ENCODE measurements around the gene POLK.

Gene POLK

GRCh38 chr5:75536147-75536546 lies 24.5 kb downstream of the POLK start:
- Histone ChIP-seq H2AFZ (ENCODE audit: insufficient read depth, low read length, poor library complexity) (no peak overlapping the region), H2AK5ac (ENCODE audit: low read length) (no peak overlapping the region), H3K9me3 (ENCODE audit: insufficient read depth, low read depth, low read length) (no peaks in the 10 kb centered on the region), H3K79me2 (ENCODE audit: control insufficient read depth, insufficient read depth, low read length, poor library complexity) (no peaks in the 10 kb centered on the region), H4K8ac (ENCODE audit: low read depth, low read length) (no peak overlapping the region), H2BK120ac (ENCODE audit: insufficient read depth, low read length, poor library complexity) (no peak overlapping the region), H3K4me2 (ENCODE audit: low read length) (no peak overlapping the region), H3K18ac (ENCODE audit: low read length) (peak overlapping the region; percentile 53), H3K23ac (ENCODE audit: low read length) (no peak overlapping the region), H2BK5ac (ENCODE audit: low read depth, low read length, poor library complexity) (no peak overlapping the region), H2BK12ac (ENCODE audit: low read length) (no peak overlapping the region), H3K27ac (ENCODE audit: low read depth, low read length) (no peak overlapping the region), H3K79me1 (ENCODE audit: low read length) (no peaks in the 10 kb centered on the region), H4K91ac (ENCODE audit: low read depth, low read length) (no peak overlapping the region), H4K12ac (ENCODE audit: low read depth, low read length) (no peak overlapping the region), H3K4ac (ENCODE audit: low read depth, low read length) (no peak overlapping the region), H3K36me3 (ENCODE audit: control insufficient read depth in 1 of 2, insufficient read depth in 2 of 2, low read length in 2 of 2) (no peaks in the 10 kb centered on the region), H3K9ac (ENCODE audit: low read length) (no peak overlapping the region), H3K4me1 (ENCODE audit: control insufficient read depth in 1 of 2, insufficient read depth in 2 of 2, low read length in 2 of 2) (peaks cover 4 to 8% of the 10 kb centered on the region in 2 experiments), H3K14ac (ENCODE audit: low read length) (no peak overlapping the region), H3K4me3 (ENCODE audit: low read depth, low read length) (no peak overlapping the region), H3K27me3 (ENCODE audit: insufficient read depth, low read length) (no peaks in the 10 kb centered on the region)
- DNase-seq = no peak
- no CpG with 5 or more reads among the region's 3 CpGs for WGBS (ENCODE audit: extremely low coverage, insufficient coverage, insufficient read length)

- Histone ChIP-seq H3K4me2 (ENCODE audit: low read length) (no peak overlapping the region), H3K9me3 (ENCODE audit: insufficient read depth, low read depth, low read length) (no peaks in the 10 kb centered on the region), H3K36me3 (ENCODE audit: control insufficient read depth in 1 of 2, insufficient read depth in 2 of 2, low read length in 2 of 2) (no peaks in the 10 kb centered on the region), H3K4me1 (ENCODE audit: control insufficient read depth in 1 of 2, insufficient read depth in 2 of 2, low read length in 2 of 2) (peaks cover 4 to 8% of the 10 kb centered on the region in 2 experiments), H2BK12ac (ENCODE audit: low read length) (no peak overlapping the region), H4K91ac (ENCODE audit: low read depth, low read length) (no peak overlapping the region), H4K8ac (ENCODE audit: low read depth, low read length) (no peak overlapping the region), H4K12ac (ENCODE audit: low read depth, low read length) (no peak overlapping the region), H3K4ac (ENCODE audit: low read depth, low read length) (no peak overlapping the region), H2BK5ac (ENCODE audit: low read depth, low read length, poor library complexity) (no peak overlapping the region), H2AK5ac (ENCODE audit: low read length) (no peak overlapping the region), H3K27ac (ENCODE audit: low read depth, low read length) (no peak overlapping the region), H3K23ac (ENCODE audit: low read length) (no peak overlapping the region), H3K14ac (ENCODE audit: low read length) (no peak overlapping the region), H3K27me3 (ENCODE audit: insufficient read depth, low read length) (no peaks in the 10 kb centered on the region), H3K18ac (ENCODE audit: low read length) (no peak overlapping the region), H2AFZ (ENCODE audit: insufficient read depth, low read length, poor library complexity) (no peak overlapping the region), H3K4me3 (ENCODE audit: low read depth, low read length) (no peak overlapping the region), H2BK120ac (ENCODE audit: insufficient read depth, low read length, poor library complexity) (no peak overlapping the region), H3K79me1 (ENCODE audit: low read length) (no peaks in the 10 kb centered on the region), H3K79me2 (ENCODE audit: control insufficient read depth, insufficient read depth, low read length, poor library complexity) (no peaks in the 10 kb centered on the region), H3K9ac (ENCODE audit: low read length) (no peak overlapping the region)
- no peak for DNase-seq
- no CpG with 5 or more reads among the region's 6 CpGs for WGBS (ENCODE audit: extremely low coverage, insufficient coverage, insufficient read length)
Observed at GRCh38 chr5:75536694-75537360, 25.1 kb downstream of the POLK start.

GRCh38 chr5:75538211-75538610 lies 26.5 kb downstream of the POLK start:
- Histone ChIP-seq H3K79me1 (ENCODE audit: low read length) (no peaks in the 10 kb centered on the region), H3K27me3 (ENCODE audit: insufficient read depth, low read length) (no peaks in the 10 kb centered on the region), H3K36me3 (ENCODE audit: control insufficient read depth in 1 of 2, insufficient read depth in 2 of 2, low read length in 2 of 2) (no peaks in the 10 kb centered on the region), H2AFZ (ENCODE audit: insufficient read depth, low read length, poor library complexity) (no peak overlapping the region), H4K91ac (ENCODE audit: low read depth, low read length) (no peak overlapping the region), H3K4ac (ENCODE audit: low read depth, low read length) (no peak overlapping the region), H2BK5ac (ENCODE audit: low read depth, low read length, poor library complexity) (no peak overlapping the region), H3K4me1 (ENCODE audit: control insufficient read depth in 1 of 2, insufficient read depth in 2 of 2, low read length in 2 of 2) (peaks cover 4 to 8% of the 10 kb centered on the region in 2 experiments), H3K9ac (ENCODE audit: low read length) (no peak overlapping the region), H4K12ac (ENCODE audit: low read depth, low read length) (no peak overlapping the region), H3K14ac (ENCODE audit: low read length) (no peak overlapping the region), H3K23ac (ENCODE audit: low read length) (no peak overlapping the region), H2BK12ac (ENCODE audit: low read length) (no peak overlapping the region), H4K8ac (ENCODE audit: low read depth, low read length) (no peak overlapping the region), H3K9me3 (ENCODE audit: insufficient read depth, low read depth, low read length) (no peaks in the 10 kb centered on the region), H3K18ac (ENCODE audit: low read length) (no peak overlapping the region), H3K4me2 (ENCODE audit: low read length) (no peak overlapping the region), H3K79me2 (ENCODE audit: control insufficient read depth, insufficient read depth, low read length, poor library complexity) (no peaks in the 10 kb centered on the region), H2BK120ac (ENCODE audit: insufficient read depth, low read length, poor library complexity) (no peak overlapping the region), H3K4me3 (ENCODE audit: low read depth, low read length) (no peak overlapping the region), H2AK5ac (ENCODE audit: low read length) (no peak overlapping the region), H3K27ac (ENCODE audit: low read depth, low read length) (no peak overlapping the region)
- WGBS (ENCODE audit: extremely low coverage, insufficient coverage, insufficient read length) = no CpG with 5 or more reads among the region's 1 CpG
- DNase-seq = no peak

GRCh38 chr5:75545131-75545530 lies 33.4 kb downstream of the POLK start:
- H2BK5ac ChIP-seq (ENCODE audit: low read depth, low read length, poor library complexity) = no peak overlapping the region
- H3K36me3 ChIP-seq (ENCODE audit: control insufficient read depth in 1 of 2, insufficient read depth in 2 of 2, low read length in 2 of 2) = peaks cover 0 to 5% of the 10 kb centered on the region in 2 experiments
- no peak overlapping the region for H4K12ac ChIP-seq (ENCODE audit: low read depth, low read length)
- no peaks in the 10 kb centered on the region for H3K4me1 ChIP-seq (ENCODE audit: control insufficient read depth in 1 of 2, insufficient read depth in 2 of 2, low read length in 2 of 2)
- no peak overlapping the region for H3K4me3 ChIP-seq (ENCODE audit: low read depth, low read length)
- no peaks in the 10 kb centered on the region for H3K27me3 ChIP-seq (ENCODE audit: insufficient read depth, low read length)
- no peak overlapping the region for H2AFZ ChIP-seq (ENCODE audit: insufficient read depth, low read length, poor library complexity)
- DNase-seq = no peak
- no peaks in the 10 kb centered on the region for H3K79me2 ChIP-seq (ENCODE audit: control insufficient read depth, insufficient read depth, low read length, poor library complexity)
- H3K4me2 ChIP-seq (ENCODE audit: low read length) = no peak overlapping the region
- no peak overlapping the region for H3K27ac ChIP-seq (ENCODE audit: low read depth, low read length)
- H3K79me1 ChIP-seq (ENCODE audit: low read length) = no peaks in the 10 kb centered on the region
- no peaks in the 10 kb centered on the region for H3K9me3 ChIP-seq (ENCODE audit: insufficient read depth, low read depth, low read length)
- H3K9ac ChIP-seq (ENCODE audit: low read length) = no peak overlapping the region
- H3K14ac ChIP-seq (ENCODE audit: low read length) = no peak overlapping the region
- H4K8ac ChIP-seq (ENCODE audit: low read depth, low read length) = no peak overlapping the region
- no peak overlapping the region for H3K4ac ChIP-seq (ENCODE audit: low read depth, low read length)
- no peak overlapping the region for H2AK5ac ChIP-seq (ENCODE audit: low read length)
- H4K91ac ChIP-seq (ENCODE audit: low read depth, low read length) = no peak overlapping the region
- no peak overlapping the region for H3K18ac ChIP-seq (ENCODE audit: low read length)
- no peak overlapping the region for H2BK12ac ChIP-seq (ENCODE audit: low read length)
- no peak overlapping the region for H3K23ac ChIP-seq (ENCODE audit: low read length)
- no peak overlapping the region for H2BK120ac ChIP-seq (ENCODE audit: insufficient read depth, low read length, poor library complexity)
- WGBS (ENCODE audit: extremely low coverage, insufficient coverage, insufficient read length) = no CpG with 5 or more reads among the region's 2 CpGs

Data from trophoblast cell (in vitro differentiated cells and primary cell).